Raji (cell line): ENCODE data around the gene ZMIZ1.

Experiments used
- POLR2A ChIP-seq: IDR thresholded peaks from 2 replicates; pipeline ENCODE4 v1.6.1; 2011; ENCODE audit warnings: low read depth, low read length, control low read depth; ENCODE audit not compliant: insufficient read depth

Gene ZMIZ1

DNA sequence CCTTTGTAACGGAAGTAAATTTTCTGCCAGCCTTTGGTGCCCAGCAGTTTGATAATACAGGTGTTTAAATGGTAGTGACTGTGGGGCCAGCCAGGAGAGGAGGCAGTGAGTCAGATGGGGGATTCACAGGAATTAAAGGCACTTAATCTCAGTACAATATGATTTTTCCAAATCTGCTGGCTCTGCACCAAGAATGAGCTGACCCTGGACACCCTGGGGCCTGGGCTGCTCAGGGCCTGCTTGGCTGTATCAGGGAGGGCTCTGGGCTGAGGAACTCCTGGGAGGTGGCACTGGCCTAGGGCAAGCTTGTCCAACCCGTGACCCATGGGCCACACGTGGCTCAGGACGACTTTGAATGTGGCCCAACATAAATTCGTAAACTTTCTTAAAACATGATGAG is 104.1 kb downstream of the ZMIZ1 start:
- no peak for TF ChIP-seq POLR2A

DNA sequence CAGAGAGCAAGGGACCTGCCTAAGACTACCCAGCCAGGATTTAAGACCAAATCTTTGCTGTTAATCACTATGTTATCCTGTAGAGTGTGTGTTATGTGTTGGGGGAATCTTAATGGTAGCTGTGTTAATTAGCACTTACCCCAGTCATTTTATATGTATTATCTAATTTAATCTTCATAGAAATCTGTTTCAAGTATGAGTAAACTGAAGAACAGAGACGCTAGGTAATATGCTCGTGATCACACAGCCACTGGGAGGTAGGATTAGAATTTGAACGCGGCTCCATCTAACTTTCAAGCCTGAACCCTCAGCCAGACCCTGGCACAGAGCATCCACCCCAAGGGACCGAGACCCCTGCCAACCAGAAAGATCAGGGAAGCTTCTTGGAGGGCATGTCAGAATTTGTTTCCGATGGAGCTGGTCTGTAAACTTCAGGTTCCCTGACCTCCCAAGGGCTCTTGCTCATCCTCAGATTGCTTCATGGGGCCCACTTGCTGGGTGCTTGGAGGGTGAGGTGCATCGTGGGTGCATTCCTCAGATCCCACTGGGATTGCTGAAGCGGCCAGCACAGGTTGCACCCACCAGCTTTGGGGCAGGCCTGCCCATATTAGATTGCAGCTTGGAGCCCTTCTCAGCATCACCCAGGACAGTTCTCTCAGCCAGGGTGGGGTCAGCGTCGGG is 105.0 kb downstream of the ZMIZ1 start:
- TF ChIP-seq POLR2A: no peak

DNA sequence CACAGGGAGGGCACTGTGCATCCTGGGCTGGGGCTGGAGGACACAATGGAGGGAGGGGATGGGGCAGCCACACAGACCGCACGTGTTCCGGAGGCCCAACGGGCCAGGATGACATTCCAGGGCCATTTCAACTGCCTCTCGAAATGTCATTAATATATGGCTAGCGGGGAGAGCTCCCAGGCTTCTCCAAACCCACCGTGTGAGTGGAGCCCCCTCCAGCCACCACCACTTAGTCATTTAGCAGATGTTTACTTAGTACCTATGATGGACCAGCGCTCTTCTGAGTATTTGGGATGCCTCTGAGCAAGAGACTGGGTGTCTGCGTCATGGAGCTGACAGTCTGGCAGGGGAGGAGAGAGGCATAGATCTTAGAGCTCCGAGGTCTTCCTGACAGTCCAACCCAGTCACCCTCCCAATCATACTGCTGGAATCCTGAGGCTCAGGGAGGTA is 107.3 kb downstream of the ZMIZ1 start:
- TF ChIP-seq POLR2A: no peak

DNA sequence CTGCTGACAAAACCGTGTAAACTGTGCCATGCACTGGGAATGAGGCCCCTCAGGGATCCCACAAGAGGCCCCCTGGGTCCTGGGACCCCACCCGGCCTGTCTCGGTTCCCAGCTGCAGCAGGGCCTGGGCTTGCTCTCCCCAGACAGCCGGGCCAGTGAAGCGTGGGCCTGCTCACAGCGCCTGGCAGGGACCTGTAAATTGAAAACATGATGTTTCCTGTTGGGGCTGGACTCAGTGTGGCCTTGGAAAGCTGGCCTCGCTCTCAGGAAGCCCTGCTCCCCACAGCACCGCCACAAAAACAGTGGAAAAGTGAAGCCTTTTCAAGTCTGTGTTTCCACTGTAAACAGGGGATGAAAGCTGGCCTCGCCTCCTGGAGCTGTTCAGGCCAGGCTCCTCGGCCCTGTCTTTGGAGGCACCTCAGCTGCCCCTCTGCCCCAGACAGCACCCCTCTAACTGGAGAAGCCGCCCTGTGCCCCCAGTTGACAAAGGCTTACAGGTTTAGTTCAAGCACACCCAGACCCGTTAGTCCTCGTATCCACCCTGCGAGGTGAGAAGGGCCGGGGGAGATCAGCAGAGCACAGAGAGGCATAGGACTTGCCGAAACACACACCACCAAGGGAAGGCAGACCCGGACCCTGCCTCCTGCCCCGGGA is 108.3 kb downstream of the ZMIZ1 start:
- TF ChIP-seq POLR2A: no peak

DNA sequence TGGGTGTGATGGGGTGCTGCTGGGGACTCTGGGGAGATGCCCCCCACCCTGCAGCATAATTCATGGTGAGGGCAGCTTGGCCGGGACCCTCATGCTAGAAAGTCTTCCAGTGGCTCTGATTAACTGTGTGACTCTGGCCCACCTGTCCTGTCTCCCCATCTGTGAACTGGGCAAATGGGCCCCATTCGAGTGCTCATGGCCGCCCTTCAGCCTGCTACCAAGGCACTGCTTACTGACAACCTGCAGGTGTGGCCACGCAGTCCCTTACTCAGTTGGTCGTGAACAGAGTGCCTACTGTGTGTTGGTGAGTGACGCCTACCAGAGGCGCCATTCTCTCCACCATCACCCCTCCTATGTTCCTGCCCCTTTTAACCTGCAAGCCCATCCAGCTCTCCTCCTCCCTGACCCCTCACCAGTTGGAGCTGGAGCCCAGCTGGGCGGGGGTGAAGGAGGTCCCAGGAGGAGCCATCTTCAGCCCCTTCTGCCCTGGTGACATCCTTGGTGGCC is 109.4 kb downstream of the ZMIZ1 start:
- no peak for TF ChIP-seq POLR2A

DNA sequence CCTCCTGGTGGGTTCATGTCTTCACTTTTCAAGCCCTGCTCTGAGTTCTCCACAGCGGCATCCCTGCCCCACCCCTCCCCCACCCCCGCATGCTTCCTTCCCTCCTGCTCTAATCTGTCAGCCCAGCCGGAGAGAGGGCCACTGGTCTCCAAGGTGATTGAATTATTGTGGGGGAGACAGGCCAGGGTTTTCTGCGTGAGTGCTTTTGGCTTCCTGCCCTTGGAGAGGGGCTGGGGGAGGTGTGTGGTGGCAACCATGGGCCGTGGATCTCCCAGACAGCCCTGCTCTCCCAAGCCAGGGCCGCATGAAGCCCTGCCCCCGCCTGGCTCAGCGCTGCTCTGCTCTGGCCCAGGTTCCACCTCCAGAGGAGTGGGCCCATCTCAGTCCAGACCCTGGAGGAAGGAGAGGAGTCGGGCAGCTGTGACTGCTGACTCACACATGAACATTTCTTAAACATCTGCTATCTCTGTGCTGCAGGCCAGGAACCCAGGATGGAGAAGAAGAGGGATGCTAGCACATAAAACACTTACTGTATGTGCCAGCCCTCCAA is 109.9 kb downstream of the ZMIZ1 start:
- no peak for TF ChIP-seq POLR2A

DNA sequence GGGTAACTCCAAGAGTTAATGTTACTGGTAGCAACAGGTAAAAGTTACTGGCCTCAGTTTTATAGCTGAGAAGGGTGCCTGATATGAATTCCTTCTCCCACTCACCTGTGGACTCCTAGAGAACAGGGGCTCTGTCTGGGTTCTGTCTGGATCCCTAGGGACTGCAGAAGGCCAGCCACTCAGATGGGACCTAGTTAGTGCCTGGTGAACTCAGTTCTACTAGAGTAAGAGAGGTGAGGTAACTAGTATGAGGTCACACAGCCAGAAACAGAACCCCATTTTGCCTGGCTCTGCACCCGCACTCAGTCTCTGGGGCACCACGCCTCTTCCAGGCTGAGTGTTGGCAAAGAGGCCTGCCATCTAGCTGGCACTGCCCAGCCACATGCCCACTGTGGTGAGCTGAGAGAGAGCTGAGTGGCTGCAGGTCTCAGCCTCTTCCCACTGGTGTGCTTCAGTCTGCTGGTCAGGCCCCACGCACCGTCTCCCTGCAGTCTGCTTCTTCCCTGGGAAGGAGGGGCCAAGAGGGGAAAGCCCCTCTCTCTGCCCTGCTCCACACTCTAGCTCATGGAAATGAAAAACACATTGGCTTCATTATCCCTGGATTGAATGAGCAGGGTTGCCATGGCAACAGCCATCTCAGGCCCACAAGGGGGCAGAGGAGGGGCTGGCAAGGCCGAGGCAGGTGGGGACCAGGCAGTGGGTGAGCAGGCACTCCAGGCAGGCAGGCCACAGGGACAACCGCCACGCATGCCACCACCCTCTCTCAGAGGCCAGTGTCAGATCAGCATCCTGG is 110.6 kb downstream of the ZMIZ1 start:
- TF ChIP-seq POLR2A: no peak

DNA sequence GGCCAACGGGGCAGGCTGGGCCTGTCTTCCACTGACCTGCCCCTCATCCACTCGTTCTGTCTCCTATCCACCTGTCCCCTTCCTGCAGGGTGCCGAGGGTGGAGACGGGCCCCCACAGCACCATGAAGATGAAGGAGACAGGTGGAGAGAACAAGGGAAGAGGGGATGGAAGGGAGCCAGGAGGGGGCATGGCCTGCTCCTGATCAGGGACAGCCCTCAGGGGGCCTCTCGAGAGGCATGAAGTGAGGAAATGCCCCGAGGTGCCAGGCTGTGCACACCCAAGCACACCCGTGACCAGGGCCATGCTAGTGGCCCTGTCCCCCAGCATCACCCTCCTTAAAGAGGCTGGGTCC is 111.2 kb downstream of the ZMIZ1 start:
- TF ChIP-seq POLR2A: no peak

DNA sequence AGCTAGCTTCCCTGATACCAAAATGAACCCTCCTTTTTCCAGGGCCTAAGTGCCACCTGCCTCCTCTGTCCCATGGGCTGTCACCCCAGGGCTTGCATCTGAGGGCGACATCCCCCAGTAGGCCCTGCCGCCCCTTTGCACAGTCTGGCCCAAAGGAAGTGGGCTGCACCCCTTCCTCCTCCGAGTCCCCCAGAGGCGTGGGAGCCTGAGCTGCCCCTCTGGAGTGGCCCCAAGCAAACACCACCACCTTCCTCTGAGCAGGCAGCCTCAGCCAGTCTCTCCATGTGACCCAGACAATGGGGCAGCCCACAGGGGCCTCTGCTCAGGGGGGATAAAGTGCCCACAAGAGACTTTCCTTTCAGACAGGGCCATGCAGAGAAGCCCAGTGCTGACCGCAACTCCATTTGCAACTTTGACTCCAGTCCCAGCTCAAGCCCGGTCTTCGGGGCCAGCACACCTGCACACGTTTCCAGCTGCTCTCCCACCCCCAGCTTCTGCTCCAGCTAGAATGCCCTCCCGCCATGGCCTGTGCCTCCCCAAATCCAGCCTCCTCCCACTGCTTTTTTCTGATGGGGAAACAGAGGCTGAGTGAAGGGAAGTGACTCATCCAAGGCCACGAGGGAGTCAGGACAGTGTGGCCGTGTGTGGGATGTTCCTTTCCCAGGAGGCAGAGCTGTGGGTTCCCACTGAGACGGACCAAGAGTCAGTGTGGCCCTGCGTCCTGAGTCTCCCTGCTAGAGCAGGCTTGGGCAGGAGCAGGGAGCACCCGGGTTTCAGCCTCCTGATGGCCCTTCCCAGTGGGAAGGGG is 111.9 kb downstream of the ZMIZ1 start:
- TF ChIP-seq POLR2A: no peak

DNA sequence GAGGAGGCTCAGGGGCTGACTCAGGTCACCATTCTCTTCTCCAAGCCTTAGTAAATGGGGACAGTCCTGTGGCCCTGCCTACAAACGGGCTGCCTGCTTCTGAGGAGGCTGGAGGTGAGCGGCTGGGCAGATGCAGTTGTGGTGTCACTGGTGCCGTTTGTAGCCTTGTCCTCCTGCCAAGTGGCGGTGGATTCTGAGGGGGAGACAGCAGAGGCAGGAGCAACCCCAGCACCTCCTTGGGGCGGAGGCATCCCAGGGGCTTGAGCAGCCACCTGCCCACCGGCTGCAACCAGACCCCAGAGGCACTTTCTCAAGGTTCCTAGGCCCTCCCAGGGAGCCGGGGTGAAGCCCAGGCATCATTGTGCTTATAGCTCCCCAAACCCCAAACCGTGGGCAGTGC is 112.5 kb downstream of the ZMIZ1 start:
- TF ChIP-seq POLR2A: no peak

DNA sequence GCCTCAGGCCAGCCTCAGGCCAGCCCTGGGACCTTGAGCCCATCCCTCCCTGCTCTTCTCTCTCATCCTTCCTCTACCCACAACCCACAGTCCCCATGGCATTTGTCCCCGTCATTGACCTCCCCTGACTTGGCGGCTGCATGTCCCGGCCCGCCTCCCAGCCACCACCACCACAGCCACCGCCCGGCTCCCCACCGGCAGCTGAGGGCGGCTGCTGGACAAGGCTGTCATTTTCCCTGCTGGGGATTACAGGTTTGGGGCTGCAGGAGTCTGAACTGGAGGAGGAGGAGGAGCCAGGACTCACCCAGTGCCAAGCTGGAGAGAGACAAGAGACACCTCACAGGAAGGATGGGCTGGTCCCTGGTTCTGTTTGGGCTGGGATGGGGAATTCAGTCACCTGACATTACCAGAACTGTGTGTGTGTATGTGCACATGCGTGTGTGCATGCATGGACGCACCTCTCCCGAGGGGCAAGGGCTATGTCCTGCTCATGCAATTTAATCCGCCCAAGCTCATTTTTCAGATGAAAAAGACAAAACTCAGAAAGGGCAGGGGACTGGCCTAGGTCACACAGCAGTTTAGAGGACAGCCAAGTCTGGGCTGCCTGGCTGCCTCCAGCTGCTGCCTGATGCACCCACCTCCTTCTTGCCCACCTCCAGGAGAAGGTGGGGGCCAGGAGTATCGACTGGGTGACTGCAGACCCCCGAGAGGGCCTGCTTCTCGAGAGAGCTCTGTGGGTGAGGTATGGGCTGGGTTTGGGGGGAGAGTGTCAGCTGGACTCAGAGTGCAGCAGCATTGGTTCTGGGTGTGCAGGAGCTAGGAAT is 113.1 kb downstream of the ZMIZ1 start:
- no peak for TF ChIP-seq POLR2A

DNA sequence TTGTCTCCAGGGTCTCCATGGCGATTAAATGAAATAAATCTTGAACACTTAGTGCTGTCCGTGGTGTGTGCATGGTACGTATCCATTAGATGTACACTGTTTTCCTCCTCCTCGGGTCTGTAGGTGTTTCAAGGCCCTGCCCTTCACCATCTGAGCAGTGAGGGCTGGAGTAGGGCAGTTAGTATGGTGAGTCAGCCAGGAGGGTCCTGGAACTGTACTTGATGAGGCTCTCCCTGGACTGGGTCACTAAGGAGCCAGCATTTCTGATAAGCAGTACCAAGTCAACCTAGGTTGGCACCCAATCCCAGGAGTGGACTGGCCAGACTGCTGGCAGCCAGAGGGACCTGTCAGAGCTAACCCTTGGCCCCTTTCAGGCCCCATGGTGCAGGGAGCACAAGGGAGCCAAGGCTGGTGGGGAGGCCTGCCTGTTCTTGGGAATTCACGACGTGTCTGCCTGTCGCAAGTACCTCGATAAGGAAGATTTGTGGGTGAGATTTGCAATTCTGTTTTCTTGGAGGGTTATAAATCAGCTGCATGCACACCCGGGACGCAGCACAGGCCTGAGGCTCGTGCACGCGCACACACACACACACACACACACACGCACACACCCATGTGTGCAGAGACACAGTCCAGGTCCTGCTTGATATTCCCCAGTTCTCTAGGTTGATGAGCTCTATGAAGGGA is 114.2 kb downstream of the ZMIZ1 start:
- TF ChIP-seq POLR2A: no peak

DNA sequence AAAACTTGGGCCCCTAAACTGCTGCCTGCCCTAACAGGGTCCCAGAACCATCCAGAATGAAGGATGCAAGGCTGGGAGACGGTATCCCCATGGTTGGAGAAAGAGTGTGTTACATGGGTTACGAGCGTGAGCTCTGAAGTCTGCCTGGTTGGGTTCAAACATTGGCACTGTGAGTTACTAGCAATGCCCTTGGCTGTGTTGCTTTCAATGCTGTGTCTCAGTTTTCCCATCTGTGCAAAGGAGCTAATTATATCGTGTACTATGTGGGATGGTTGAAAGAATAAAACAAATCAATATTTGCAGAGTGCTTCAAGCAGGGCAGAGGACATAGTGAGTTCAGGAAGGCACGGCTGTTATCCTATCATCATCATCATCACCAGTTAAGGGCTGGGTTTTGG is 114.7 kb downstream of the ZMIZ1 start:
- no peak for TF ChIP-seq POLR2A
